ENCODE results near the gene CD70.
A peak's percentile ranks its signal among the peaks of the same experiment; 100 is the strongest.
"Not testable (repeated sequence)": the region's sequence is repeated elsewhere in the genome, so short reads cannot be mapped to it uniquely, and the experiment has no call there.

DNA sequence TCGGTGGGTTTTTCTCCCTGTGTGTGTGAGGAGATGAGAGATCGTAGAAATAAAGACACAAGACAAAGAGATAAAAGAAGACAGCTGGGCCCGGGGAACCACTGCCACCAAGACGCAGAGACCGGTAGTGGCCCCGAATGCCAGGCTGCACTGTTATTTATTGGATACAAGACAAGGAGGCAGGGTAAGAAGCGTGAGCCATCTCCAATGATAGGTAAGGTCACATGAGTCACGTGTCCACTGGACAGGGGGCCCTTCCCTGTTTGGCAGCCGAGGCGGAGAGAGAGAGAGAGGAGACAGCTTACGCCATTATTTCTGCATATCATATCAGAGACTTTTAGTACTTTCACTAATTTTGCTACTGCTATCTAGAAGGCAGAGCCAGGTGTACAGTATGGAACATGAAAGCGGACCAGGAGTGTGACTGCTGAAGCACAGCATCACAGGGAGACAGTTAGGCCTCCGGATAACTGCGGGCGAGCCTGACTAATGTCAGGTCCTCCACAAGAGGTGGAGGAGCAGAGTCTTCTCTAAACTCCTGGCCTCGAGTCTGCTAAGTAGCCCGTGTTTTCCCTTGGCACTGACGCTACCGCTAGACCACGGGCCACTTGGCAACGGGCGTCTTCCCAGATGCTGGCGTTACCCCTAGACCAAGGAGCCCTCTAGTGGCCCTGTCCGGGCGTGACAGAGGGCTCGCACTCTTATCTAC lies 42.0 kb upstream of the CD70 start:
- not testable (repeated sequence) for TF ChIP-seq ZSCAN23 (tag by site-specific recombination; IDR thresholded peaks at IDR 0.05); ZNF274 (IDR thresholded peaks at IDR 0.05; ENCODE audit: low read length); ZNF274 (tag by site-specific recombination; IDR thresholded peaks at IDR 0.05; ENCODE audit: borderline replicate concordance); ZNF114 (tag by site-specific recombination; IDR thresholded peaks at IDR 0.05)
- TF ChIP-seq, protein P1, sequence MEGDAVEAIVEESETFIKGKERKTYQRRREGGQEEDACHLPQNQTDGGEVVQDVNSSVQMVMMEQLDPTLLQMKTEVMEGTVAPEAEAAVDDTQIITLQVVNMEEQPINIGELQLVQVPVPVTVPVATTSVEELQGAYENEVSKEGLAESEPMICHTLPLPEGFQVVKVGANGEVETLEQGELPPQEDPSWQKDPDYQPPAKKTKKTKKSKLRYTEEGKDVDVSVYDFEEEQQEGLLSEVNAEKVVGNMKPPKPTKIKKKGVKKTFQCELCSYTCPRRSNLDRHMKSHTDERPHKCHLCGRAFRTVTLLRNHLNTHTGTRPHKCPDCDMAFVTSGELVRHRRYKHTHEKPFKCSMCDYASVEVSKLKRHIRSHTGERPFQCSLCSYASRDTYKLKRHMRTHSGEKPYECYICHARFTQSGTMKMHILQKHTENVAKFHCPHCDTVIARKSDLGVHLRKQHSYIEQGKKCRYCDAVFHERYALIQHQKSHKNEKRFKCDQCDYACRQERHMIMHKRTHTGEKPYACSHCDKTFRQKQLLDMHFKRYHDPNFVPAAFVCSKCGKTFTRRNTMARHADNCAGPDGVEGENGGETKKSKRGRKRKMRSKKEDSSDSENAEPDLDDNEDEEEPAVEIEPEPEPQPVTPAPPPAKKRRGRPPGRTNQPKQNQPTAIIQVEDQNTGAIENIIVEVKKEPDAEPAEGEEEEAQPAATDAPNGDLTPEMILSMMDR (tag by site-specific recombination; IDR thresholded peaks at IDR 0.05), result peak; percentile 60; the same call in 1 of the 2 replicates
